ENCODE measurements around the gene FMN1.

The FMN1 gene

GRCh38 chr15:32871883-32872282, 322.6 kb downstream of the FMN1 start:
- no peaks in the 10 kb centered on the region for H3K27me3 ChIP-seq (replicated peaks)
- no peak overlapping the region for H3K27ac ChIP-seq
- in situ Hi-C loops (cut with HindIII; ENCODE audit: low pct_ligation_motif_present, low sequenced_read_pairs), result no loop called here
- H3K36me3 ChIP-seq (replicated peaks), result no peaks in the 10 kb centered on the region
- no peak overlapping the region for H3K4me3 ChIP-seq (ENCODE audit: low read depth, low read length)
- DNase-seq, result no peak
- no peak for TF ChIP-seq CTCF (IDR thresholded peaks at IDR 0.05; ENCODE audit: low read depth, low read length, missing control alignments)

DNA sequence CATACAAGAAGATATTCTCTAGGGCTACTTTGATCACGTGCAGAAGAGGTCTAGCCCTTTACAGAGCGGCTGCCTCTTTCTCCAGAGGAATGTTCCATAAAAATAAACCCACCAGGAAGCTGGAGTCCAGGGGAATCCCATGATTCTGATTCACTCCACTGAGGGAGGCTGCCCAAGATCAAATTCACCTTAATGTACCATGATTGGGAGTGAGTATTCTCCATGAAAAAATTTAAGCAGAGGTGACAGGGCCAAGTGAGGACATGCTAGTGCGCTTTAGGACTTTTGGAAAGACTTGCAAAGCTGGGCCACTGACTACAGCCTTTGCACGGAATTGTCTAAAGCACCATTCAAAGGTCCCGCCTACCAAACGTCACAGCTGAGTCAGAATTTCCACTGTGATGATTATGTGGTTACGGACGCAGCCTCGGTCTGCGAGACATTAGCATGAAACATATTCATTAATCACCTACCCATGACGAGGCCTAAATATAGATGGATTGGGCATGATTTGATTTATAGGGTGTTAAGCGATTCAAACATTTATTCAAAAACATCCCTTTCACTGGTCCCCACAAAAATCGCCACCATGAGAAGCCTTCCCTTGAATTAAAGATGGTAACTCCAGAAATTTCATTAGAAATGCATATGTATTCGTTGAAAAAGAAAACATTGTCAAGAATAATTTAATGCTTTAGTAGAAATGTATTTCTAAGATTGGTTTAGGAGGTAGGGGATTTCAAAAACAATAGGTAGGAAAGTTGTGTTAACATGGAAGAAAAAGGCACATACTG, 324.1 kb downstream of the FMN1 start:
- Histone ChIP-seq H3K4me3 (ENCODE audit: low read depth, low read length) (no peak overlapping the region), H3K36me3 (replicated peaks) (no peaks in the 10 kb centered on the region), H3K27me3 (replicated peaks) (no peaks in the 10 kb centered on the region), H3K27ac (peak overlapping the region; percentile 95)
- peak; percentile 99 for DNase-seq
- in situ Hi-C loops (cut with HindIII; ENCODE audit: low pct_ligation_motif_present, low sequenced_read_pairs), result no loop called here
- TF ChIP-seq CTCF (IDR thresholded peaks at IDR 0.05; ENCODE audit: low read depth, low read length, missing control alignments), result no peak

GRCh38 chr15:32869776-32870175, 324.7 kb downstream of the FMN1 start:
- no peak overlapping the region for H3K4me3 ChIP-seq (ENCODE audit: low read depth, low read length)
- H3K36me3 ChIP-seq (replicated peaks), result no peaks in the 10 kb centered on the region
- no peak for TF ChIP-seq CTCF (IDR thresholded peaks at IDR 0.05; ENCODE audit: low read depth, low read length, missing control alignments)
- in situ Hi-C loops (cut with HindIII; ENCODE audit: low pct_ligation_motif_present, low sequenced_read_pairs), result no loop called here
- H3K27me3 ChIP-seq (replicated peaks), result no peaks in the 10 kb centered on the region
- DNase-seq, result no peak
- peak overlapping the region; percentile 95 for H3K27ac ChIP-seq

- in situ Hi-C loops (cut with HindIII; ENCODE audit: low pct_ligation_motif_present, low sequenced_read_pairs), result no loop called here
- Histone ChIP-seq H3K4me3 (ENCODE audit: low read depth, low read length) (no peak overlapping the region), H3K36me3 (replicated peaks) (no peaks in the 10 kb centered on the region), H3K27ac (peak overlapping the region; percentile 96), H3K27me3 (replicated peaks) (no peaks in the 10 kb centered on the region)
- DNase-seq, result peak; percentile 84
- no peak for TF ChIP-seq CTCF (IDR thresholded peaks at IDR 0.05; ENCODE audit: low read depth, low read length, missing control alignments)
These were observed 327.2 kb downstream of the FMN1 start for GRCh38 chr15:32867313-32867626.

DNA sequence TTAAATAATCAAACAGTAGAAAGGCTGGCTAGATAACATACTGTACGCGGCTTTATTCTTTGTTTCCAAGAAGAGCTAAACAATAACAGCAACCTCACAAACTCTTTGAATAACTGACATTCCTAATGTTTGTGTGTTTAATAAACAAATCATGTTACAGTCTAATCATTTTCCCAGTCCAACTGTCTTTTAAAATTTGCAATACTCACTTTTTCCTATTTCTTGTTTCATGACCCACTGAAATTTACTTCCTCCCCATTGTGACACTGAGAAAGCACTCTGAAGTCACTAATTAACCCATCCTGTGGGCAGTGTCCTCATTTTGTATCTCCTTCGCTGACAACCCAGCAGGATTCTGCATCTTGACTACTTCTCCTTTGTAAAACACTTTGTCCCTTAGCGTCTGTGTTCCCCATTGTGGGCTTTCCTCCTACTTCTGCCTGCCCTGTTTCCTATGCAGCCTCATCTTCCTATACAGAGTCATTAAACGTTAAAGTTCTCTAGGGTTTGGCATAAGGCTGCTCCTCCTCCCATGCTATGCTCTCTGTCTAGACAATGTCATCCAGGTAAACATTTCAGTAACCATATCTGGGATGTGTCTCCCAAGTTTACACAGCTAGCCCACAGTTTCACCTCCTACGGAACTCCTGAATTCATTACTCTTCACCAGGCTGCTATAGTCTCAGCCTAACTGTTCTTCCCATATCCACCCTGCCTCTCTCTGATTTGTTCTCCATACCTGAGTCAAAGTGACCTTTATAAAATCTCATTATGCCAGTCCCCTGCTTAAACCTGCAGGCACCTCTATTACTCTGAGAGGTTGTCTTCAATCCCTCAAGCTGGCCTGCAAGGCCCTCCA, 327.8 kb downstream of the FMN1 start:
- Histone ChIP-seq H3K36me3 (replicated peaks) (no peaks in the 10 kb centered on the region), H3K4me3 (ENCODE audit: low read depth, low read length) (no peak overlapping the region), H3K27ac (peak overlapping the region; percentile 96), H3K27me3 (replicated peaks) (no peaks in the 10 kb centered on the region)
- TF ChIP-seq CTCF (IDR thresholded peaks at IDR 0.05; ENCODE audit: low read depth, low read length, missing control alignments), result no peak
- no peak for DNase-seq
- in situ Hi-C loops (cut with HindIII; ENCODE audit: low pct_ligation_motif_present, low sequenced_read_pairs), result no loop called here

All from brain microvascular endothelial cell (primary cell).